ENCODE data around the gene SNUPN. TPM values are rescaled to one million over a fixed set of nuclear protein-coding genes. Genes with fewer than 3 reads are reported as not detected.
"Not testable (repeated sequence)": the region's sequence is repeated elsewhere in the genome, so short reads cannot be mapped to it uniquely, and the experiment has no call there.

SNUPN gene
- total and polyA plus RNA-seq, 2 experiments from 2014 or later: 25.2 to 28.8 TPM

DNA sequence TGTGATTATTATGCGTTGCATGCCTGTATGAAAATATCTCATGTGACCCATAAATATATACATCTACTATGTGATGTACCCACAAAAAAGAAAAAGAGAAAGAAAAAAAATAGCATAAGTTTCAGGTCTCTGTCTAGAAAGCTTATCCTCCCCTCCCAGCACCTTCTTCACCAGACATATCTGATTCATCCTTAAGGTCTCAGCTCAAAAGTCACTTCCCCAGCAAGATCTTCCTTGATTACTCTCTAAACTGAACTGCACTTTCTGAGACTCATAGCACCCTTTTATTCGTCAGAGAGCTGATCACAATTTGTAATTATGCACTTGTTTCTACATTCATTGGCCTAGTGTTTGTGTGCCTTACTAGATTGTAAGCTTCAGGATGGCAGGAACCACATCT is 35.3 kb downstream of the SNUPN start:
- TF ChIP-seq EZH2 (IDR thresholded peaks at IDR 0.05; ENCODE audit: borderline replicate concordance) (no peak), EZH2phosphoT487 (IDR thresholded peaks at IDR 0.05; ENCODE audit: low read depth, severe bottlenecking, unreplicated experiment) (no peak)
- TF ChIP-seq, protein P1, sequence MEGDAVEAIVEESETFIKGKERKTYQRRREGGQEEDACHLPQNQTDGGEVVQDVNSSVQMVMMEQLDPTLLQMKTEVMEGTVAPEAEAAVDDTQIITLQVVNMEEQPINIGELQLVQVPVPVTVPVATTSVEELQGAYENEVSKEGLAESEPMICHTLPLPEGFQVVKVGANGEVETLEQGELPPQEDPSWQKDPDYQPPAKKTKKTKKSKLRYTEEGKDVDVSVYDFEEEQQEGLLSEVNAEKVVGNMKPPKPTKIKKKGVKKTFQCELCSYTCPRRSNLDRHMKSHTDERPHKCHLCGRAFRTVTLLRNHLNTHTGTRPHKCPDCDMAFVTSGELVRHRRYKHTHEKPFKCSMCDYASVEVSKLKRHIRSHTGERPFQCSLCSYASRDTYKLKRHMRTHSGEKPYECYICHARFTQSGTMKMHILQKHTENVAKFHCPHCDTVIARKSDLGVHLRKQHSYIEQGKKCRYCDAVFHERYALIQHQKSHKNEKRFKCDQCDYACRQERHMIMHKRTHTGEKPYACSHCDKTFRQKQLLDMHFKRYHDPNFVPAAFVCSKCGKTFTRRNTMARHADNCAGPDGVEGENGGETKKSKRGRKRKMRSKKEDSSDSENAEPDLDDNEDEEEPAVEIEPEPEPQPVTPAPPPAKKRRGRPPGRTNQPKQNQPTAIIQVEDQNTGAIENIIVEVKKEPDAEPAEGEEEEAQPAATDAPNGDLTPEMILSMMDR (IDR thresholded peaks at IDR 0.05; ENCODE audit: poor library complexity): no peak
- H4K20me1 ChIP-seq (ENCODE audit: insufficient read depth, poor library complexity, severe bottlenecking): no peaks in the 10 kb centered on the region
- no peaks in the 10 kb centered on the region for H3K36me3 ChIP-seq (replicated peaks; ENCODE audit: insufficient read depth, low read depth)
- H2AFZ ChIP-seq: no peak overlapping the region
- no peaks in the 10 kb centered on the region for H3K79me2 ChIP-seq
- DNase-seq (ENCODE audit: low spot score): no peak
- H3K4me2 ChIP-seq: no peak overlapping the region
- no peak overlapping the region for H3K27ac ChIP-seq
- no peak overlapping the region for H3K4me3 ChIP-seq
- no peaks in the 10 kb centered on the region for H3K9me3 ChIP-seq (ENCODE audit: low read depth)
- H3K4me1 ChIP-seq (ENCODE audit: insufficient read depth): no peaks in the 10 kb centered on the region
- no peaks in the 10 kb centered on the region for H3K9me2 ChIP-seq (replicated peaks; ENCODE audit: insufficient read depth)
- no peaks in the 10 kb centered on the region for H3K27me3 ChIP-seq
- 91% methylated on average over 2 of the region's 2 CpGs for WGBS (ENCODE audit: low lambda C conversion rate, missing lambda C conversion rate)

DNA sequence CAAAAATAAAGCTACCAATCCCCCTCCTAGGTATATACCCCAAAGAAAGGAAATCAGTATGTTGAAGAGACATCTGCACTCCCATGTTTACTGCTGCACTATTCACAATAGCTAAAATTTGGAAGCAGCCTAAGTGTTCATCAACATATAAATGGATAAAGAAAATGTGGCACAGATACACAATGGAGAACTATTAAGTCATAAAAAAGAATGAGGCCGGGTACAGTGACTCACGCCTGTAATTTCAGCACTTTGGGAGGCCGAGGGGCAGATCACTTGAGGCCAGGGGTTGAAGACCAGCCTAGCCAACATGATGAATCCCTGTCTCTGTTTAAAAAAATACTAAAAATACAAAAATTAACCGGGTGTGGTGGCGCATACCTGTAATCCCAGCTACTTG is 36.5 kb downstream of the SNUPN start:
- no peaks in the 10 kb centered on the region for H3K79me2 ChIP-seq
- no peaks in the 10 kb centered on the region for H3K9me2 ChIP-seq (replicated peaks; ENCODE audit: insufficient read depth)
- H3K4me1 ChIP-seq (ENCODE audit: insufficient read depth): no peaks in the 10 kb centered on the region
- no peak overlapping the region for H3K4me2 ChIP-seq
- H3K9me3 ChIP-seq (ENCODE audit: low read depth): no peaks in the 10 kb centered on the region
- no peak overlapping the region for H3K4me3 ChIP-seq
- H3K27ac ChIP-seq: no peak overlapping the region
- H3K36me3 ChIP-seq (replicated peaks; ENCODE audit: insufficient read depth, low read depth): no peaks in the 10 kb centered on the region
- no peaks in the 10 kb centered on the region for H4K20me1 ChIP-seq (ENCODE audit: insufficient read depth, poor library complexity, severe bottlenecking)
- TF ChIP-seq EZH2phosphoT487 (IDR thresholded peaks at IDR 0.05; ENCODE audit: low read depth, severe bottlenecking, unreplicated experiment) (no peak), EZH2 (IDR thresholded peaks at IDR 0.05; ENCODE audit: borderline replicate concordance) (no peak)
- TF ChIP-seq, protein P1 (IDR thresholded peaks at IDR 0.05; ENCODE audit: poor library complexity): no peak
- H2AFZ ChIP-seq: no peak overlapping the region
- no peak for DNase-seq (ENCODE audit: low spot score)
- 93% methylated on average over 5 of the region's 5 CpGs for WGBS (ENCODE audit: low lambda C conversion rate, missing lambda C conversion rate)
- H3K27me3 ChIP-seq: no peaks in the 10 kb centered on the region

DNA sequence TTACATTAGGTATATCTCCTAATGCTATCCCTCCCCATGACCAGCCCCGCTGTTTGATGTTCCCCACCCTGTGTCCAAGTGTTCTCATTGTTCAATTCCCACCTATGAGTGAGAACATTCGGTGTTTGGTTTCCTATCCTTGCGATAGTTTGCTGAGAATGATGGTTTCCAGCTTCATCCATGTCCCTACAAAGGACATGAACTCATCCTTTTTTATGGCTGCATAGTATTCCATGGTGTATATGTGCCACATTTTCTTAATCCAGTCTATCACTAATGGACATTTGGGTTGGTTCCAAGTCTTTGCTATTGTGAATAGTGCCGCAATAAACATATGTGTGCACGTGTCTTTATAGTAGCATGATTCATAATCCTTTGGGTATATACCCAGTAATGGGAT is 39.1 kb downstream of the SNUPN start:
- not testable (repeated sequence) for H3K27me3 ChIP-seq; H3K9me2 ChIP-seq (replicated peaks; ENCODE audit: insufficient read depth); H3K4me3 ChIP-seq; H3K79me2 ChIP-seq; H4K20me1 ChIP-seq (ENCODE audit: insufficient read depth, poor library complexity, severe bottlenecking); H3K27ac ChIP-seq; H3K36me3 ChIP-seq (replicated peaks; ENCODE audit: insufficient read depth, low read depth); H2AFZ ChIP-seq; H3K9me3 ChIP-seq (ENCODE audit: low read depth); DNase-seq (ENCODE audit: low spot score); H3K4me1 ChIP-seq (ENCODE audit: insufficient read depth); H3K4me2 ChIP-seq
- 100% methylated on average over 5 of the region's 5 CpGs for WGBS (ENCODE audit: low lambda C conversion rate, missing lambda C conversion rate)

GRCh38 chr15:75584121-75584520 is 41.4 kb downstream of the SNUPN start:
- Histone ChIP-seq H3K36me3 (replicated peaks; ENCODE audit: insufficient read depth, low read depth) (no peaks in the 10 kb centered on the region), H3K4me3 (no peak overlapping the region), H3K9me3 (ENCODE audit: low read depth) (no peaks in the 10 kb centered on the region), H3K4me2 (no peak overlapping the region), H2AFZ (no peak overlapping the region), H3K79me2 (no peaks in the 10 kb centered on the region), H4K20me1 (ENCODE audit: insufficient read depth, poor library complexity, severe bottlenecking) (no peaks in the 10 kb centered on the region), H3K9me2 (replicated peaks; ENCODE audit: insufficient read depth) (no peaks in the 10 kb centered on the region), H3K27ac (no peak overlapping the region), H3K27me3 (no peaks in the 10 kb centered on the region), H3K4me1 (ENCODE audit: insufficient read depth) (peaks cover 5% of the 10 kb centered on the region)
- WGBS (ENCODE audit: low lambda C conversion rate, missing lambda C conversion rate): 52% methylated on average over 4 of the region's 4 CpGs
- TF ChIP-seq EZH2phosphoT487 (IDR thresholded peaks at IDR 0.05; ENCODE audit: low read depth, severe bottlenecking, unreplicated experiment) (no peak), EZH2 (IDR thresholded peaks at IDR 0.05; ENCODE audit: borderline replicate concordance) (no peak)
- TF ChIP-seq, protein P1 (IDR thresholded peaks at IDR 0.05; ENCODE audit: poor library complexity): no peak
- DNase-seq (ENCODE audit: low spot score): no peak

Measured in hepatocyte (in vitro differentiated cells).